ENCODE data around the gene AMPD2. TPM values are rescaled to one million over a fixed set of nuclear protein-coding genes. Genes with fewer than 3 reads are reported as not detected.

Gene AMPD2
- total RNA-seq: 88.5 and 93.2 TPM in 2 replicates

DNA sequence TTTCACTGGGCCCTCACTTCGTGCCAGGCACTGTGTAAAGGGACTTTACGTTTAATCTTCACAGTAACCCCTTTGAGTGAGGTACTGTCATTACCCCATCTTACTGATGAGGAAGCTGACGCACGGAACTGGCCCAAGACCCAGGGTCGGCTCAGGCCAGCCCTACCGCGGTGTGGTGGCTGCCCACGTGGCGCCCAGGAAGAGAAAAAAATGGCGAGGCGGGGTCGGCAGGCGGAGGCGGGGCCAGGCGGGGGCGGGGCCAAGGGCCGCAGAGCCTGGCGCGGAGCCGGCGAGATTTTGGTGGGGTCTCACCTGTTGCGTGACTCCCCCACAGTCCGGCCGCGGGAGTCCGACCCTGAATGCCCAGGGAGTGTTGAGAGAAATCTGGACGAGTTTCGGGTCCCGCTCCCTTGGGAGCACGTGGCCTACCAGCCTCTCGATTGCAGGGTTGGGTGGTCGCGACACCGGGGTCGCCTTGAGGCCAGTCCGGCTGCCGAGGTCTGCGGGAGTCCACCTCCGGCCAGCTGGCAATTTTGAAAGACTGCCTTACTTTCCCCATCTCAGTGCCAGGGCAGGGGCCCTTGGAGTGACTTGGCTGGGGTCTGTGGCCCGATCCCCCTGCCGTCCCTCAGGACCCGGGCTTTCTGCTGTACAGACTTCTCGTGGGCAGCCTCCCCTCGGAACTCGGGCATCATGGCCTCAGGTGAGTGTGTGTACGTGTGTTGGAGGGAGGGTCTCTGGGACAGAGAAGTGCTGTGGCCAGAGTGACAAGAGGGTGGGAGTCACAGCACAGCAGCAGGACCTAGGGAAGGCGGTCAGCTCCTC lies at the start of gene AMPD2, which contains the start of gene GNAT2:
Gene AMPD2, plus strand, starts transcription at position 262 of the 825 bp plus-strand sequence. CDS start 1,339 bp downstream, outside the sequence.
Gene GNAT2, minus strand, starts transcription at position 41 of the 825 bp plus-strand sequence. CDS start 6,746 bp downstream, outside the sequence.
- intact Hi-C loops (cut with micrococcal nuclease): loop anchor here (1.0 to 10.0 kb wide), 13 partner anchors 21 to 719 kb away; partner anchors contain the start of genes AHCYL1, ATXN7L2, CELSR2 and CYB561D1

DNA sequence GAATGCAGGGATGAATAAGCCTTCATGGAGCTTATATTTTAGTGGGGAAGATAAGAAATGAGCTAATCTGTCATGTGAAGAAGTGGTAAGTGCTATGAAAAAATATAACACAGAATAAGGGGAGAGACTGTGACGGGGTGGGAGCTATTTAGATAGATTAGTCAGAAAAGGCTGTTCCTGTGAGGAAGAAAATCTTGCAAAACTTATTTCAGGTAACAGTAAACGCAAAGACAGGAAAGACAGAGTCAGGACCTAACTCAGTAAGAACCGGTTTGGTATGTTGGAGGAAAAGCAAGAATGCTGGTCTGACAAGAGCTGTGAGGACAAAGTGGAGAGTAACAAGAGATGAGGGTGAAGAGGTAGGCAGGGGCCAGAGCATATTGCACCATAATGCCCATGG lies 49.2 kb upstream of the AMPD2 start:
- intact Hi-C loops (cut with micrococcal nuclease): no loop called here

DNA sequence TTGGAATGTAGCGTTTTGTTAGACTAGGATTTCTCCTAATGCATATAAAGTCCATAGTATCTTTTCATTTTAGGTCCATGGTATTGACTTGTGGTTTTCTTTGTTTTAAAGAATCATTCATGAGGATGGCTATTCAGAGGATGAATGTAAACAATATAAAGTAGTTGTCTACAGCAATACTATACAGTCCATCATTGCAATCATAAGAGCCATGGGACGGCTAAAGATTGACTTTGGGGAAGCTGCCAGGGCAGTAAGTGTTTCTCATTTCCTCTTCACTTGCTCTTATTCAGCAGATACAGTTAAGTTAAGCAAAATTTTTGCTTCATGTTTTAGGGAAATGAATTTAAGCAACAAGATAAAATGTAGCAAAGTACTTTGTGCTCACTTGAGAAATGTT lies 45.9 kb upstream of the AMPD2 start:
- intact Hi-C loops (cut with micrococcal nuclease): no loop called here

DNA sequence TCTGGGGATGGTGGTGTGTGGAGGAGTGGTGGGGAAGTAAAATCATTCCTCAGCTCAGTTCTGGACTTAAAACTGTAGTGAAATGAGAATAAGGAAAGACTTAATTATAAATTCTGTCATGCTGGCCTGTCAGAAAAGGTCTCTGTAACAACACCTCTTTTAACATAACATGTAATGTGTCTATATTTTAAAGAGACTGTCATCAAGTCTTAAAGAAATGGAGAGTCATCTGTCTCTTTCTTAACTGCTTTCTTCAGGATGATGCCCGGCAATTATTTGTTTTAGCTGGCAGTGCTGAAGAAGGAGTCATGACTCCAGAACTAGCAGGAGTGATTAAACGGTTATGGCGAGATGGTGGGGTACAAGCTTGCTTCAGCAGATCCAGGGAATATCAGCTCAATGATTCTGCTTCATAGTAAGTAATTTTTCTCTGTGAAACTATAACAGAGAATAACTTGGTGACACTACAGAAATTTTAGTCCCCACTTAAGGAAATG lies 40.6 kb upstream of the AMPD2 start:
- intact Hi-C loops (cut with micrococcal nuclease): no loop called here

DNA sequence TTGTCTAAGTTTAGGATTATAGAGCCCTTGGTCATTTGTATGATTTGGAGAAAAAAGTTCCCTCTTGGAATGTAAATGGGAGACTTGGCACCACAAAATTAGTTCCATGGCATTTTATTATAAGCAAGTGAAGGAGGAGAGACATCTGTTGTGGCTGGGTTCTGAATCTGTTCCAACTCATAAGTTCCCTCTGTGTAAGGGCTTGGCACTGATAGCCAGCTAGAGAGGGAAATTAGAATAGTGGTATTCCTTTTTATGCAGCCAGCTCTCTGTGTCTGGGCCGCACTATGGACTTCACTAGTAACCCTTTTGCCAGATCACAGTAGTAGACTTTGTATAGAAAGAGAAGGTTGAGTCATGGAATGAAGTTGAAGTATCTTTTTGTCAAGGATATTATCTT lies 40.1 kb upstream of the AMPD2 start:
- intact Hi-C loops (cut with micrococcal nuclease): no loop called here

DNA sequence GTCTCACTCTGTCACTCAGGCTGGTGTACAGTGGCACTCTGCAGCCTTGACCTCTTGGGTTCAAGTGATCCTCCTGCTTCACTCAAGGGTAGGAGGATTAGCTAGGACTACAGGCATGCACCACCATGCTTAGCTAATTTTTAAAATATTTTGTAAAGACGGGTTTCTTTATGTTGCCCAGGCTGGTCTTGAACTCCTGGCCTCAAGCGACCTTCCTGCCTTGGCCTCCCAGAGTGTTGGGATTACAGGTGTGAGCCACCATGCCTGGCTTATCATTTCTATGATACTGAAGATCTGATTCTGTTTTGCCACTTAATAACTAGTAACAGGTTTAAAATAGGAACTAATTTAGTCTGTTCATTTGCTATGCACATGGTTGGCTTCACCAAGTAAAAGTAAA lies 37.6 kb upstream of the AMPD2 start:
- intact Hi-C loops (cut with micrococcal nuclease): no loop called here

DNA sequence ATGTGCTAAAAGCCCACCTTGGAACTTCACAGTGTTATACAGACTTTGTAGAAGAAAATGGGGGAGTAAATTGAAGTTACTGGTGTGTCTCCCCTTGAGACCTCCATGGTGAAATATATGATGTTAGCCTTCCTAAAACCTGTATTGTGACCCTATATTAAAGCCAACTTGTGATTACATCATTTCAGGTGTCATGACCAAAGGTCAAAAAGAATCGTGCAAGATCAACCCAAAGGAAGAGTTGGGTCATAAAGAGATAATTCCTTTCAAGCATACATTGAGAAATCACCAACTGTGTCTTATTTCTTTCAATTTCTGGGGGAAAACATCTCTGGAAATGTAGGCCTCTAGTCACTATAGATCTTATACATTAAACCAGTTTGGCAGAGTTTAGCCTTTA lies 34.9 kb upstream of the AMPD2 start:
- intact Hi-C loops (cut with micrococcal nuclease): no loop called here

DNA sequence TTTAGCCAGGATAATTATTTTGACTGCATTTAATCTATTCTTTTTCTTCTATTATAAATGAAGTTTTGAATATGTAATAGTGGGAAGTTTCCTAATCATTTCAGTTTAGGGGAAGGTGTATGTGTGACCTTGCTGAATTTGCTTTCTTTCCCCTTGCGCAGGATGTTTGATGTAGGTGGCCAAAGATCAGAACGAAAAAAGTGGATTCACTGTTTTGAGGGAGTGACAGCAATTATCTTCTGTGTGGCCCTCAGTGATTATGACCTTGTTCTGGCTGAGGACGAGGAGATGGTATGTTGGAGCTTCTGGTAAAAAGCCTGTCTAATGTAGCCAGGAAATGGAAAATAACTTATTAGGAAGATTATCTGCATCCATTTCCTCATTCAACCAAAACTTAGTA lies 33.6 kb upstream of the AMPD2 start:
- intact Hi-C loops (cut with micrococcal nuclease): no loop called here

DNA sequence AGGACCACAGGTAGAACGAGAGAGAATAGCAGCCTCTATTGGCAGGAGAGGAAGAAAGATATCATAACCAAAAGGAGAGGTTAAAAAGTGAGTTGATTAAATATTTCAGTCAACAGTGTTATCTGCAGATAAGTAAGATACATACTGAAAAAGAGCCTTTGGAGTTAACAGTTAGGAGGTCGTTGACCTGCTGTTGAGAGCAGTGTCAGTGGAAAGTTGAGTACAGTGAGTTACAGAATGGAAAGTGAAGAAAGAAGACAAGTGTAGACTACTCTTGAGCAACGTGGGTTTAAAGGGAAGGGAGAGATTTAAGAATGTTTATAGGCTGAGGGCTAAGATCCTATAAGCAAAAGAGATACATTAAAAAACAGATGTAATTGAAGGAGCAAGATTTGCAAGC lies 30.5 kb upstream of the AMPD2 start:
- intact Hi-C loops (cut with micrococcal nuclease): no loop called here

DNA sequence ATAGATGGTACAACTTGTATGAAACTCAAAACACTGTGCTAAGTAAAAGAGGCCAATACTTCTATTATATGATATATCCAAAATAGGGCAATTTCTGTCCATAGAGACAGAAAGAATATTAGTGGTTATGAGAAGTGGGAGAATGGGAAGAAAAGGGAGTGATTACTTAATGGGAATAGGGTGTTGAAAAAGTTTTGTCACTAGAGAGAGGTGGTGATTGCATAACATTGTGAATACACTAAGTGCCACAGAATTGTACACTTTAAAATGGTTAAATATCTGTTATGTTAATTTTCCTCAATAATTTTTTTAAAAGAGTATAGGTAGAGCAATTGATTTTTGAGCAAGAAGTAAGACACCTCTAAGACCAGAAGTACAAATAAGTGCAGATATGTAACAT lies 30.0 kb upstream of the AMPD2 start:
- intact Hi-C loops (cut with micrococcal nuclease): no loop called here

DNA sequence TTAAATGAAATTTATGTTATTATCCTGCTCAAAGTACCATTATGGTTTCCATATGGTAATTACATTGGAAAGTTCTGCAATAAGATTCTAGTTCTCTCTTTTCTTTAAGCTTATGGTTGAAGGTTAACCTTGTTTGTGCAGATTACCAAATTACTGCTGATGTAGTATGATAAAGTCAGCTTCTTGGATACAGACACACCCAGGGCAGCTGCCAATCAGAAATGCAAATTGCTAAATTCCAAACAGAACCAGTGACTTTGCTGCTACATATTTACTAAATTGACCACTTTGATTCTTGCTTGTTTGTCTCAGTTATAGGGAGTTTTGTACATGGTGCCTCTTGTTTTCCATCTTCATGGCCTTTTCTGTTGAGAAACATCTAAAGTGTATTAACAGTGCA lies 26.7 kb upstream of the AMPD2 start:
- intact Hi-C loops (cut with micrococcal nuclease): no loop called here

DNA sequence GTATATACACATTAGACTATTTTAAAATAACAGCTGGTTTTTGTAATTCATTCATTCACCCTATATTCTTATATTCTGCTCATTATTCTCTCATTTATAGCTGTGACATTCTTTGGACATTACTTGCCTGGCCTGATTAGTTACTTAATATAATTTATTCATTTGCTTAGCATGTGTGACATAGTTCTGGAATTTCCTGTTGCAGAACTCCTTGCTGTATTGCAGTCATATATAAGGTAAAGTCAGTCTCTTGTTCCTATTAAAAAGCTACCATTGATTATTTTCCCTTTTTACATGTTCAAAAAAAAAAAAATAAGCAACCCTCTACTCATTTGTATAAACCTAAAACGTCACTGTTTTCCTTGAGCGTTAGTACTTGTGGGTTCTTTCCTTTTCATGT lies 24.1 kb upstream of the AMPD2 start:
- intact Hi-C loops (cut with micrococcal nuclease): no loop called here

DNA sequence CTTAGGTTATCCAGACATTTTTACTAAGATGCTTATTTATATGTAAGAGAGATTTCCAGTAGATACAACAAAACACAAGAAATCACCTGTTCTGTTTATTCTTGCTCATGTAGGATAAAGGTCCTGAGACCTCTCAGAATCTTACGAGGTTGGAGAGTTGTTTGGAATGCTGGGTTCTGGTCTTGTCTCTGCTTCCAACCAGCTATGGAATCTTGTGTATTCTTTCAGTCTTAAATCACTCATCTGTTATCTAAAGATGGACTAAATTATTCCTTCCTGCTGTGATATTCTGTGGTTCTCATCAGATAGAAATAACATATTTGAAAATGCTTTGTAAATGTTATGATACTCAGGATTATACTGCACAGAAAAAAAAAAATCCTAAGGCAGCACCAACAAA lies 21.5 kb upstream of the AMPD2 start:
- intact Hi-C loops (cut with micrococcal nuclease): no loop called here

DNA sequence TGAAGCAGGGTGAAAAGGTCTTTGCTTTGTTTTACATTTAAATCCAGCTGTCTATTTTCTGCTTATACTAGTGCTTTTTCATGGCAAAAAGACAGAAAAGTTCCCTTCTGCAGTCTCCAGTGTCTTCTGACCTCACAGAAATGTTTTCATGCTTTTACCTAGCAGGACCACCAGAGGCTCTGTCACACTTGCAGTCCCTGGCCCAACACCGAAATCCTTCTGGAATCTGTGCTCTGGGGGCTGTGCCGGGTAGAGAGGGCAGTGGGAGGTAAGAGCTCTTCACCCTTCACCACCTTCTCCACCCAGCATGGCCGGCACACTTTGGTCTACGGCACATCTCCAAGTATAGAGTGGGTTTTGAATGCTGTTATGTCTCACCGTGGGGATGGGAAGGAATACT lies 21.0 kb upstream of the AMPD2 start:
- intact Hi-C loops (cut with micrococcal nuclease): no loop called here

DNA sequence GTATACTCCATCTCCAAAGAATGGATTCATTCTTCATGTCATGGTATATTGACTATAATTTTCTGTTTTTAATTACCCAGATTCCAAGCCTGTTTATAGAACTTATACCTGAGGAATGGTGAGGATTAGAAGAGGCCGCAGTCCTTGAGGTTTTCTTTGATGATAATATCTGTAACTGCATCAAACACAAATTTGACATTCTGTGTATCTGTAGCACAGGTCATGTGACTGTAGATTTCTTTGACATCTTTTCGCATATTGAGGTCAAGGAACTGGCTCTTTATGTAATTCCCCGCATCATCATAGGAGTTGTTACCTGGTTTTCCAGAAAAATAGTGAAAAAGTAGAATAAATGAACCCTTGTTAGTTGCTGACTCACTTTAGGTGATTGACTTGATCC lies 16.4 kb upstream of the AMPD2 start:
- intact Hi-C loops (cut with micrococcal nuclease): no loop called here

DNA sequence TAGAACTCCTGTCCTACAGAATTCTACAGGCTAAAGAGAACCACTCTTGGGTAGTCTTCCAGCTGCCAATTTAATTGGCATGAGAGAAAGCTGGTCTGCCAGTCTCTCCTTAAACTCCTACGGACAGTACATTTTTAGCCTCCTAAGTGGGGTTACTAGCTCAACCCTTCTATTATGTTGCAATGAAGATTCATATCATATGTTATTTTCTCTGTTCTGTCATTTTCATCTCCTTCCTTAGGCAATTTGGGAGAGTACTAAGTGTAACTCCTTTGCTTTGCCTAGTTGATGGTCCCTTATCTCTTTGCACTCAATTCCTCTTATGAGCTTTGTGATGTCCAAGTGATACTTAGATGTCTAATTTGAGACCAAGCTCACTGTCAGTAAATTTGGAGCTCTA lies 14.3 kb upstream of the AMPD2 start:
- intact Hi-C loops (cut with micrococcal nuclease): no loop called here

DNA sequence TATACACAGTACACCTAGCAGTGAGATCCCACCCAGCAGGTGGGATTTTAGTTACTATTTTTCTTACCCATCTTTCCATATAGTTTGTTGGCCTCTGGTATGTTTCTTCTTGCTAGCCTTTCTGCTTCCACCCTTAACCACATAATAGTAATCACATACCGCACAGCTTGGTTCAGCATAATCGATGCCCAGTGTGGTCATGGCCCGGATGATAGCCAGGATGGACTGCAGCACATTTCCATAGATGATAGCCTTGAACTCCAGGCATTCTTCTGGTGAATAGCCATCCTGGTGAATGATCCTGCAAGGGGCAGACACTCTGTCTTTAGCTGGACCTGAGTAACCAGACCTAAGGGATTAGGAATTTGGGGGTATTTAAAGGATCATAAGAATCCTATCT lies 9.8 kb upstream of the AMPD2 start:
- intact Hi-C loops (cut with micrococcal nuclease): loop anchor here (10.0 kb wide), 1 partner anchor 365 kb away; the partner anchor contains the start of gene CELSR2

DNA sequence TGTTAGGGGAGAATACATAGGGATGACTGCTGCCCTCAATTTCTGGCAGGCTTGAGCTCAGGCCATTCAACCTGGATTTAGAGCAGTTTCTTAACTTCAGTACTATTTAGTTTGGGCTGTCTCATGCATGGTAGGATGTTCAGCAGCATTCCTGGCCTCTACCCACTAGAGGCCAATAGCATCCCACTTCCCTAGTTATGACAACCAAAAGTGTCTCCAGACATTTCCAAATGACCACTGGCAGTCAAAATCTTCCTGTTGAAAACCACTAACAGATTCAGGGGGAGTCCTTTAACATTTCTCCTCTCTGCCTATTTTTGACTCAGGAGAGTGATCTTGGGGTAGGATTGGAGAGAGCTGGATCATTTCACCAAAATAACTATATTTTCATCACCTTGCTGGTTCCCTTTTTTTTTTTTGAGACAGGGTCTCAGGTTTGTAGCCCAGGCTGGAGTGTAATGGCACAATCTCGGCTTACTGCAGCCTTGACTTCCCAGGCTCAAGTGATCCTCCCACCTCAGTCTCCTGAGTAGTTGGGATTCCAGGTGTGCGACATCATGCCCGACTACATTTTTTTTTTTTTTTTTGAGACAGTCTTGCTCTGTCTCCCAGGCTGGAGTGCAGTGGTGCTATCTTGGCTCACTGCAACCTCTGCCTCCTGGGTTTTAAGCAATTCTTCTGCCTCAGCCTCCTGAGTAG lies 8.9 kb upstream of the AMPD2 start:
- intact Hi-C loops (cut with micrococcal nuclease): loop anchor here (10.0 kb wide), 1 partner anchor 366 kb away; the partner anchor contains the start of gene CELSR2

DNA sequence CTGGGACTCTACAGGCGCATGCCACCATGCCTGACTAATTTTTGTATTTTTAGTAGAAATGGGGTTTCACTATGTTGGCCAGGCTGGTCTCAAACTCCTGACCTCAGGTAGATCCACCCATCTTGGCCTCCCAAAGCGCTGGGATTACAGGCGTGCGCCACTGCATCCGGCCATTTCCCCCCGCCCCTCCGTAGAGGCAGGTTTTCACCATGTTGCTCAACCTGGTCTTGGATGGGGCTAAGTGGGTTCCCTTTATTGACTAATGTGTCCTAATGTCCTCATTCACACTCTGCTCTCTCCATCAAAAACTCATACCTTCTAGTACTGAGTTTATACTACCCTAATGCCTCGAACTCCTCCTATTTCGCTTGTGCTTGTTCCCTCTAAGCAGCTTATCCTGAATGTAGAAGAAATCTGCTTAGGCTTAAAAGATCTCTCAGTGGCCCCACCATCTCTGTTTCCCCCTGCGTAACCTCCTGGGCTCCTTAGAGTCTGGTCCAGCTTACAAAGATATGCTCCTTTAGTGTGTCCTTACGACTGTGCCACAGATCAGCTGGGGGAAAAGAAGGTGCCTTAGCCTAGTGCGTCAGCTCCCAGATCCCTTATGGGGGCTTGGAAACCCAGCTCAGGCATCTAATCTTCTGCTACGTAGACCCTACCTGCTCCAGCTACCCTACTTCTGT lies 8.2 kb upstream of the AMPD2 start:
- intact Hi-C loops (cut with micrococcal nuclease): loop anchor here (10.0 kb wide), 1 partner anchor 367 kb away; the partner anchor contains the start of gene CELSR2

DNA sequence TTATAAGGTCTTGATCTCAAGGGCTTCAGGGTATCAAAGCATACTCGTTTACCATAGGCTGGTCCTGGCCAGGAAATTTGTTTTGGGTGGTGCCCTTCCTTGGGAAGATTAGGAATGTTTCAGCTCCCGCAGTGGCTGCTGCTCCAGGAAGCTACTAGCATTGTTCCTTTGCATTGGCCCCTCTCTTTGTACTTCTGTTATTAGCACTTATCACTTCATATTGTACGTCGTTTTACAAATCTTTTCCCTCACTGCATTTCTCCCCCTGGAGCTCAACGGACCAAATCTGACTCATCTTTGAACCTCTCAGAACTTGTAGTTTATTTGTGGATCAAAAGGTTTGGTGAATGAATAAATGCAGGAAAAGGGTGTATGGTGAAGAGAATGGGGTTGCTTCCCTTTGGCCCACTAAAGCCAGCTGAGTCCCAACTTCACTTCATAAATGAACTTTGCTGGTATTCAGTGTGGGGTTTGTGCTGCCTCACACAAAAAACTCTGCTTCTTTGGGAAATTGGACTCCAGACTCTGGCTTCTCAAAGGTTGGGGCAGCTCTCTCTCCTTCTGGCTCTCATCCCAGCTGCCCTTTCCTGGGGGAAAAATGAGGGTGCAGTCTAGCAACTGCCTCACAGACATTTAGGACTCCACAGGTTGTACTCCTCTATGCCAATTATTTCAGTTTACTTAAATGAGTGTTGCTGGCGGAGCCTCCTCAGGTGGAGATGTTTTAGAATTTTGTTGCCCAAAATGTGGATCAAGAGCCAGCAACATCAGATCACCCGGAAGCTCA lies 6.1 kb upstream of the AMPD2 start:
- intact Hi-C loops (cut with micrococcal nuclease): loop anchor here (10.0 kb wide), 1 partner anchor 369 kb away; the partner anchor contains the start of gene CELSR2

DNA sequence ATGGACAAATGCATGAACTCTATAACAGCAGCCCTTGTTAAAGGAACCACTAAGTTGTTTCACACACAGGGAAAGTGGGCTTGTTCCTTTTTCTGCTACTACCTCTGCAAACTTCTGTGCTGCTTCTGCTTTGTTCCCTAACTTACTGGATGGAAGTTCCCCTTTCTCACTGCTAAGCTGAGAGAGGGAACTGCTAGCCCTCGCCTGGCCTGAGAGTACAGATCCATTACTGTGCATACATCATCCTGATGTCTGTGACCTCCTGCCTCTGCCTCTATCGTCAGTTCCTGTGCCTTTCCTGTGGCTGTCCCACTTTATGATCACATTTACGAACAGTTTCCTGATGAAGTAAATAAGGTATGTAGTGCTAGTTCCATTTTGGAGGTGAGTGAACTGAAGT lies 3.8 kb upstream of the AMPD2 start:
- intact Hi-C loops (cut with micrococcal nuclease): loop anchor here (10.0 kb wide), 1 partner anchor 371 kb away; the partner anchor contains the start of gene CELSR2

Data from T-helper 1 cell treated with Interleukin-12 subunit alpha and Interleukin-12 subunit beta and Interleukin-4 antibody, amounts not matched to agents 30 ng/mL and 1 ng/mL, for 36 hours (primary cell).